ENCODE data around the gene FLYWCH1. TPM values are rescaled to one million over a fixed set of nuclear protein-coding genes. Genes with fewer than 3 reads are reported as not detected.

The FLYWCH1 gene
- polyA plus RNA-seq, 6 donors from 2014 or later: 6.3 to 13.4 (median 9.5) TPM

Other genes with a start within 250 kb of the FLYWCH1 start
- 10 to 100 TPM; 18.3 to 27.5 (median 22.3) TPM for gene KCTD5, start 229.4 kb upstream of the FLYWCH1 start, polyA plus RNA-seq (ENCODE audit: low read depth in 6 of 6)
- gene PRSS27, start 191.7 kb upstream of the FLYWCH1 start, polyA plus RNA-seq (ENCODE audit: low read depth in 6 of 6): under 1 TPM in 1 of 6 donors, not detected in 5; 0.36 TPM
- gene SRRM2, start 159.3 kb upstream of the FLYWCH1 start, polyA plus RNA-seq (ENCODE audit: low read depth in 6 of 6): 100 to 1,000 TPM in 1 of 6 donors, 10 to 100 TPM in 5; 25.0 to 147 (median 45.1) TPM
- gene ELOB, start 134.7 kb upstream of the FLYWCH1 start, polyA plus RNA-seq (ENCODE audit: low read depth in 6 of 6): 100 to 1,000 TPM; 159 to 241 (median 203) TPM
- not detected for gene PRSS33, start 124.4 kb upstream of the FLYWCH1 start, polyA plus RNA-seq (ENCODE audit: low read depth in 6 of 6)
- not detected for gene PRSS41, start 113.5 kb upstream of the FLYWCH1 start, polyA plus RNA-seq (ENCODE audit: low read depth in 6 of 6)
- gene PRSS21, start 94.7 kb upstream of the FLYWCH1 start, polyA plus RNA-seq (ENCODE audit: low read depth in 6 of 6): 1 to 10 TPM in 4 of 6 donors, under 1 TPM in 1, not detected in 1; 0.51 to 4.4 (median 1.9) TPM
- gene ZG16B, start 81.6 kb upstream of the FLYWCH1 start, polyA plus RNA-seq (ENCODE audit: low read depth in 6 of 6): not detected
- gene PRSS22, start 53.8 kb upstream of the FLYWCH1 start, polyA plus RNA-seq (ENCODE audit: low read depth in 6 of 6): not detected
- 10 to 100 TPM; 15.6 to 22.6 (median 18.9) TPM for gene FLYWCH2, start 28.7 kb upstream of the FLYWCH1 start, polyA plus RNA-seq (ENCODE audit: low read depth in 6 of 6)
- gene KREMEN2, start 52.3 kb downstream of the FLYWCH1 start, polyA plus RNA-seq (ENCODE audit: low read depth in 6 of 6): 1 to 10 TPM in 3 of 6 donors, under 1 TPM in 2, not detected in 1; 0.25 to 4.4 (median 1.2) TPM
- 1 to 10 TPM in 3 of 6 donors, under 1 TPM in 2, not detected in 1; 0.43 to 1.3 (median 1.1) TPM for gene PAQR4, start 57.4 kb downstream of the FLYWCH1 start, polyA plus RNA-seq (ENCODE audit: low read depth in 6 of 6)
- under 1 TPM in 4 of 6 donors, not detected in 2; 0.45 to 0.88 (median 0.62) TPM for gene PKMYT1, start 68.5 kb downstream of the FLYWCH1 start, polyA plus RNA-seq (ENCODE audit: low read depth in 6 of 6)
- gene CLDN9, start 101.0 kb downstream of the FLYWCH1 start, polyA plus RNA-seq (ENCODE audit: low read depth in 6 of 6): not detected
- not detected for gene CLDN6, start 106.3 kb downstream of the FLYWCH1 start, polyA plus RNA-seq (ENCODE audit: low read depth in 6 of 6)
- gene TNFRSF12A, start 108.4 kb downstream of the FLYWCH1 start, polyA plus RNA-seq (ENCODE audit: low read depth in 6 of 6): not detected
- 10 to 100 TPM in 5 of 6 donors, 1 to 10 TPM in 1; 7.6 to 21.4 (median 15.4) TPM for gene HCFC1R1, start 112.0 kb downstream of the FLYWCH1 start, polyA plus RNA-seq (ENCODE audit: low read depth in 6 of 6)
- gene THOC6, start 112.1 kb downstream of the FLYWCH1 start, polyA plus RNA-seq (ENCODE audit: low read depth in 6 of 6): 10 to 100 TPM; 35.7 to 75.7 (median 48.3) TPM
- not detected for gene BICDL2, start 125.0 kb downstream of the FLYWCH1 start, polyA plus RNA-seq (ENCODE audit: low read depth in 6 of 6)
- gene MMP25, start 134.6 kb downstream of the FLYWCH1 start, polyA plus RNA-seq (ENCODE audit: low read depth in 6 of 6): under 1 TPM in 2 of 6 donors, not detected in 4; 0.29 to 0.55 TPM
- gene IL32, start 153.7 kb downstream of the FLYWCH1 start, polyA plus RNA-seq (ENCODE audit: low read depth in 6 of 6): 10 to 100 TPM in 2 of 6 donors, 1 to 10 TPM in 4; 3.0 to 15.0 (median 6.2) TPM
- gene ZSCAN10, start 187.4 kb downstream of the FLYWCH1 start, polyA plus RNA-seq (ENCODE audit: low read depth in 6 of 6): not detected
- gene ZNF205, start 200.7 kb downstream of the FLYWCH1 start, polyA plus RNA-seq (ENCODE audit: low read depth in 6 of 6): under 1 TPM in 1 of 6 donors, not detected in 5; 0.47 TPM
- 1 to 10 TPM in 4 of 6 donors, under 1 TPM in 1, not detected in 1; 0.38 to 2.7 (median 1.6) TPM for gene ZNF213, start 223.1 kb downstream of the FLYWCH1 start, polyA plus RNA-seq (ENCODE audit: low read depth in 6 of 6)

Data from naive B cell (primary cell).